Measurements from ENCODE around the gene FGR. TPM values are rescaled to one million over a fixed set of nuclear protein-coding genes. Genes with fewer than 3 reads are reported as not detected.
"Not testable (repeated sequence)": the region's sequence is repeated elsewhere in the genome, so short reads cannot be mapped to it uniquely, and the experiment has no call there.

FGR gene
- total RNA-seq, 2 donors from 2014 or later, result 1.2 TPM; not detected in 1

DNA sequence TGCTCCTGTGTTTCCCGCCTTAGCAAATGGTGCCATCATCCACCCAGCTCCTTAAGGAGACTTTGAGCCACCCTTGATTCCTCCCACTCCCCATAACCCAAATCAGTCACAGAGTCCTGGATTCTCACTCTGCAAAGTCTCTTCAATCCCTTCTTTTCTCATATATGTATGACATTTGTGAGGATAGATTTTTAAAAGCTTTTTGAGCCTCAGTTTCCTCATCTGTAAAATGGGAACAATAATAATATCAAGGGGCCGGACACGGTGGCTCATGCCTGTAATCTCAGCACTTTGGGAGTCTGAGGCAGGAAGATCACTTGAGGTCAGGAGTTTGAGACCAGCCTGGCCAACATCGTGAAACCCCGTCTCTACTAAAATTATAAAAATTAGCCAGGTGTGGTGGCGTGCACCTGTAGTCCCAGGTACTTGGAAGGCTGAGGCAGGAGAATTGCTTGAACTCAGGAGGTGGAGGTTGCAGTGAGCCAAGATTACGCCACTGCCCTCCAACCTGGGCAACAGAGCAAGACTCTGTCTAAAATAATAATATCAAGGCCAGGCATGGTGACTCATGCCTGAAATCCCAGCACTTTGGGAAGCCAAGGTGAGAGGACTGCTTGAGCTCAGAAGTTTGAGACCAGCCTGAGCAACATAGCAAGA, 15.1 kb downstream of the FGR start:
- not testable (repeated sequence) for H3K36me3 Mint-ChIP-seq (ENCODE audit: low read depth); H3K4me3 Mint-ChIP-seq; H3K9me3 Mint-ChIP-seq; ATAC-seq (replicated peaks); H3K27me3 Mint-ChIP-seq
- peaks cover 18% of the 10 kb centered on the region for H3K4me1 Mint-ChIP-seq
- H3K27ac Mint-ChIP-seq, result peak overlapping the region; percentile 70

DNA sequence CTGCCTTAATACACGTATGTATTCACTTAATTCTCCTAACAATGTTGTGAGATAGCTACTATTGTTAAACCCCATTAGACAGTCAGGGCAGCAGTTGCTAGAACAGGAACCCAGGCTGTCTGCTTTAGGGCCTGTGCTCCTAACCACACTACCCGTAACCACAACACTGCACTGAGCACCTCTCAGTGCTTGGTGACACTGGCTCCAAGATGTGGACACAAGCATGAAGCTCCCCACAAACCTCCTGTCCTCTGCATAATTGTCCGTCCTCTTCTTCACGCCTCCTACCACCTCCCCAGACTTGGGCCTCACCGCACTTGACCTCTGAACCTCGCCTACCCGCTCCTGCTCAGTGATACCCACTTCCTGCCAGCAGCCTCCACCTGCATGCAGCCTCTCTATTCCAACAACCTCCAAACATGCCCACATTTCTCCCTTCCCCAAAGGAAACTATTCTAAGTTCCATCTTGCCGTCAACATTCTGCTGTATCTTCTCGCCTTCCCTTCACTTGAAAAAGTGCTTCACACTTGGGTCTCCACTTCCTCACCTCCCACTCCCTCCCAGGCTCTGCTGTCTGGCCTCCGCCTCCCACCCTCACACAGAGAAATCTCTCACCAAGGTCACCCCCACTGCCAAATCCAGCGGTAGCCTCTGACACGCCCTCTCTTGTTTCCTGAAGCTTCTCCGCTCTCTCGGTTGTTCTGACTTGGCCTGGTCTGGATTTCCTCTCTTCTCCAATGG, 16.5 kb downstream of the FGR start:
- peak; percentile 89 for ATAC-seq (replicated peaks)
- Mint-ChIP-seq H3K4me3 (peak overlapping the region; percentile 50), H3K27me3 (no peaks in the 10 kb centered on the region), H3K9me3 (no peaks in the 10 kb centered on the region), H3K36me3 (ENCODE audit: low read depth) (no peaks in the 10 kb centered on the region), H3K27ac (peak overlapping the region; percentile 70), H3K4me1 (peaks cover 18% of the 10 kb centered on the region)

DNA sequence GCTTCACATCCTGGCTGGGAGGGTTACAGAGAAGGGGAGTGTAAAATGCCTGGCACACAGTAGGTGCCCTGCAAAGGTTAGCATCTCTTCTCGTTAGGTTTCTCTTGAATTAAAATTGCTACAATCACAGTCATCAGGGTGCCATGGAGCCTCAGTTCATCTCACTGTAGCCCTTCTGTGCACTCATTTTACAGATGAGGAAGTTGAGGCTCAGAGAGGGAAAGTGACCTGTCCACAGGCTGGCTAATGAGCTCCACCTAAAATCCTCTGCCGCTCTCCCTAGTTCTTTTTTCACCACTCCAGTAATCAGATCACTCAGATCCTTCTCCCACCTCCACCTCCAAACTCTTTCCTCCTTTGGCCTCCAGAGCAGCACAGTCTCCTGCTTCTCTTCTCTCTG, 17.6 kb downstream of the FGR start:
- Mint-ChIP-seq H3K9me3 (no peaks in the 10 kb centered on the region), H3K27ac (peak overlapping the region; percentile 70), H3K27me3 (no peaks in the 10 kb centered on the region), H3K36me3 (ENCODE audit: low read depth) (no peaks in the 10 kb centered on the region), H3K4me1 (peaks cover 18% of the 10 kb centered on the region), H3K4me3 (peak overlapping the region; percentile 50)
- no peak for ATAC-seq (replicated peaks)

DNA sequence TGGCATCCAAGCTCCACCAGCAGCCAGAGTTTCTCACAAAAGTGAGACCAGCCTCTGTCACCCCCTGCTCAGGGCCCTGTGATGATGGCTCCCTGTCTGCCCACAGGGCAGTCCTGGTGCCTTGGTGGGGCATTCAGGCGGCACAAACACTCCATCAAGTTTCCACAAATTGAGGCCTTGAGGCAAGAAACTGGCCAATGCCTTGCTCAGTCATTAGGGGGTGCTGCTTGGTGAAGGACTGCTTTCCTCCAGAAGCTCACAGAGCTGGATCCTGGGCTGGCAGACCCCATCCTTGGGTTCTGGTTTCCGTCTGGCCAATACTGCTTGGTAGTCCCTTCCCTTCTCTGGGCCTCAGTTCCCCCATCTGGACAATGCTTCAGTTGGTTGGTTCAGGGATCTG, 18.5 kb downstream of the FGR start:
- Mint-ChIP-seq H3K4me3 (no peak overlapping the region), H3K4me1 (peaks cover 18% of the 10 kb centered on the region), H3K27me3 (no peaks in the 10 kb centered on the region), H3K36me3 (ENCODE audit: low read depth) (no peaks in the 10 kb centered on the region), H3K9me3 (no peaks in the 10 kb centered on the region), H3K27ac (peak overlapping the region; percentile 53)
- no peak for ATAC-seq (replicated peaks)

DNA sequence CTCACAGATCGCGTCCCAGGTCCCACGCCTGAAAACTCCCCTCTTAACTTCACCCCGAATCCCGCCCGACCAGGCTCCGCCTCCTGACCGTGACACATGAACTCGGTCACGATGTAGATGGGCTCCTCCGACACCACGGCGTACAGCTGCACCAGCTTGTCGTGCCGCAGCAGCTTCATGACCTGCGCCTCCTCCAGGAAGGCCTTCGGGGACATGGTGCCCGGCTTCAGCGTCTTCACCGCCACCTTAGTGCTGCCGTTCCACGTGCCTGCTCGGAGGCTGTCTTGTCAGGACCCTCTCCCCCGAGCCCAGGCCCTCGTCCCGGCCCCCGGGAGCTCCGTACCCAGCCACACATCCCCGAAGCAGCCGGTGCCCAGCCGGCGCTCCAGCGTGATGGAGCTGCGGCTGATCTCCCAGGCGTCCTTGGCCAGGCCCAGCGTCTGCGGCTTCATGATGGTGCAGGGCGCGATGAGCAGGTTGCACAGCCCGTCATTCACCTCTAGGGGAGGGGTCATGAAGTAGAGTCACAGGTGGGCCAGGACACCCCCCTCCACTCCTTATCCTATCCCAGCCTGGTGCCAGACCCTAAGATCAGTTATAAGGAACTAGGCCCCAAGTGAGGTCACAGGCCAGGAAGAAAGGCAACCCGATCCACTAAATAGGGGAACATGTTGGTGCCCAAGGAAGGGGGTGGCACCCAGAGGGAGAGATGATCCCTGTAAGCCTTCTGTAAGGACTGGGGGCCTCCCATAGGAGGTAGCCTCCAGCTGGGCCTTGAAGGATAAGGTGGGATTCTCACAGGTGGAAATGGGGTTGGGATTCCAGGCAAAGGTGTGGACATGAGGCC, 19.4 kb downstream of the FGR start:
- Mint-ChIP-seq H3K27me3 (no peaks in the 10 kb centered on the region), H3K4me1 (peaks cover 18% of the 10 kb centered on the region), H3K36me3 (ENCODE audit: low read depth) (no peaks in the 10 kb centered on the region), H3K9me3 (no peaks in the 10 kb centered on the region), H3K4me3 (no peak overlapping the region), H3K27ac (peak overlapping the region; percentile 53)
- ATAC-seq (replicated peaks), result no peak

DNA sequence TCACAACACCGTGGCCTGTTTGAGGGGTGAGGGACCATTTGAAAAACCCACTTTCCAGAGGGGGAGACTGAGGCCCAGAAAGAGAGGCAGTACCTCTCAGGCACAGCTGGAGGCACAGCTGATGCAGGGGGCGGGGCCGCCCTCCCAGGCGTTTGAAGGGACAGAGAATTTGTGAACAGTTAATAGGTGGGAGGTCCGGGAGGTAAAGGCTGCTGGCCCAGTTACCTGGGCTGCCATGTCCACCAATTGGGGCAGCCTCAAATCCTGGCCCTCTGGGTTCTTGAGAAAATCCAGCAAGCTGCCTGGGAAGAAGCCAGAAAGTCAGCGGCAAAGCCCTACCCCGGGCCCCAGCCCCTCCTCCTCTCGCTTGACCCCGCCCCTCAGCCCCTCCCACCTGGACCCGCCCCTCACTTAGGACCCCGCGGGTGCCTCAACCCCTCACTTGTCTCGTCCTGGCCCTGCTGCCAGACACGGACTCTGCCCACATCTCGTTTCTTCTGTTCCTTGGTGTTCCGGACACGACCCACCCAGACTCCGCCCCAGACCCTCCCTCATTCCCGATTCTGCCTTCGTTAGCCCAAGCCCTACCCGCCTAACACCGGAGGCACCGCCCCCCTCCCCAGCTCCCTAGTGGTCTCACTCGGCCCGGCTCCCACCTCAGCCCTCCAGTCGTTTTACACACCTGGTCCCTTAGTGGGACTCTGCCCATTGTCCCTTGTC, 20.2 kb downstream of the FGR start:
- no peak for ATAC-seq (replicated peaks)
- H3K27ac Mint-ChIP-seq, result no peak overlapping the region
- H3K36me3 Mint-ChIP-seq (ENCODE audit: low read depth), result no peaks in the 10 kb centered on the region
- peaks cover 18% of the 10 kb centered on the region for H3K4me1 Mint-ChIP-seq
- no peak overlapping the region for H3K4me3 Mint-ChIP-seq
- H3K9me3 Mint-ChIP-seq, result no peaks in the 10 kb centered on the region
- H3K27me3 Mint-ChIP-seq, result no peaks in the 10 kb centered on the region

DNA sequence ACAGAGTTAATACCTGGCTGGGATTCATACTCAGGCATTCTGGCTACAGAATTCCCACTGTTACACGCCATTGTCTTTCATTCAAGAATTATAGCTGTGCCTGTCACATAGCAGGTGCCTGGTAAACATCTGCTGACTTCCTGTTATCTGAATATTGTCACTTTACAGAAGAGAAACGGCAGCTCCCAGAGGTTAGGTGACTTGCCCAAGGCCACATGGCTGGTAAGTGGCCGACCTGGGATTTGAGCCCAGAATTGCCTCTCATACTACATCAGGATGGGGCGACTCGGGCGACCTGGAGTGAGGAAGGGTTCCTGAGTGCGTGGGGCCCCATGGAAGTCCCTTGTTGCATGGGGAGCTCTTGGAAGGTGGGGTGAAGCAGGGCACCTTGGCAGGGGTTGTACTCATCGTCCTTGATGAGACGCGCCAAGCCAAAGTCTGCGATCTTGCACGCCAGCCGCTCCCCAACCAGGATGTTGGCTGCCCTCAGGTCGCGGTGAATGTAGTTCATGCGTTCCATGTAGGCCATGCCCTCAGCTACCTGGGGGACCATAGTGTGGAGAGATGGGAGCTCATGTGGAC, 20.9 kb downstream of the FGR start:
- Mint-ChIP-seq H3K27ac (no peak overlapping the region), H3K4me3 (no peak overlapping the region), H3K4me1 (peaks cover 18% of the 10 kb centered on the region), H3K36me3 (ENCODE audit: low read depth) (no peaks in the 10 kb centered on the region), H3K27me3 (no peaks in the 10 kb centered on the region), H3K9me3 (no peaks in the 10 kb centered on the region)
- ATAC-seq (replicated peaks), result no peak

DNA sequence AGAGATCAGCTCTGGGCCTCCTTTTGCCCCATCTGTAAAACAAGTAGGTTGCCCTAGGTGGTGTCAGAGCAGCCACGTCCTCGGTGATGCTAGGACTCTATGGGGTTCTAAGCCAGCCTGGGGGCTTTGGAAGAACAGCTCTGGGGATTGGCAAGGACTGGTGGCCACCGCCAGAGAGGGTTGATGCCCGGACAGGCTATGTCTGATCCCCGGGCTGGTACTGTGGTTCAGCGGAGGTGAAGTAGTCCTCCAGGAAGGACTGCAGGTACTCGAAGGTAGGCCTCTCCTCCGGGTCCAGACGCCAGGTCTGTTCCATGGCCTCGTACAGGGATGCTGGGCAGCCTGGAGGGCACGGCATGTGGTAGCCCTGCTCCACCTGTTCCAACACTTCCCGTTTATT, 22.3 kb downstream of the FGR start:
- H3K36me3 Mint-ChIP-seq (ENCODE audit: low read depth), result no peaks in the 10 kb centered on the region
- peaks cover 7% of the 10 kb centered on the region for H3K4me1 Mint-ChIP-seq
- no peak overlapping the region for H3K4me3 Mint-ChIP-seq
- no peaks in the 10 kb centered on the region for H3K27me3 Mint-ChIP-seq
- no peak for ATAC-seq (replicated peaks)
- H3K27ac Mint-ChIP-seq, result peak overlapping the region; percentile 68
- H3K9me3 Mint-ChIP-seq, result no peaks in the 10 kb centered on the region

DNA sequence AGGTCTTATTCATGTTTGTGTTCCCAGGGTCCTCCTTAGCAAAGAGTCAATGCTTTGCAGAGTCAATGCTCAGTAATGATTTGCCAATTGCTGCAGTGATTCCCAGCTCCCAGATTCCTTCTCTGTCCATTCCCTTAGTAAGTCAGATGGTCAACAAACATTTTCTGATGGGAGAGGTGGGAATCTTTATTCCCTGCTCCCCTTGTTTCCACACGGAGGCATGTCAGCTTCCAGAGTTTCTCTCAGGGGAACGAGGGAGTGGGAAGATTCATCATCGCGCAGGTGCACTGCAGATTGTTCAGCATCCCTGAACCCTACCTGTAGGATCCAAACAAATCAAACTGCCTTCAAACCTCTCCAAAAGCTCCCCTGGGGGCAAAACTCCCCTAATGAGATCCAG, 23.5 kb downstream of the FGR start:
- H3K36me3 Mint-ChIP-seq (ENCODE audit: low read depth), result no peaks in the 10 kb centered on the region
- no peaks in the 10 kb centered on the region for H3K27me3 Mint-ChIP-seq
- peaks cover 4% of the 10 kb centered on the region for H3K4me1 Mint-ChIP-seq
- H3K4me3 Mint-ChIP-seq, result no peak overlapping the region
- no peaks in the 10 kb centered on the region for H3K9me3 Mint-ChIP-seq
- ATAC-seq (replicated peaks), result no peak
- H3K27ac Mint-ChIP-seq, result no peak overlapping the region

DNA sequence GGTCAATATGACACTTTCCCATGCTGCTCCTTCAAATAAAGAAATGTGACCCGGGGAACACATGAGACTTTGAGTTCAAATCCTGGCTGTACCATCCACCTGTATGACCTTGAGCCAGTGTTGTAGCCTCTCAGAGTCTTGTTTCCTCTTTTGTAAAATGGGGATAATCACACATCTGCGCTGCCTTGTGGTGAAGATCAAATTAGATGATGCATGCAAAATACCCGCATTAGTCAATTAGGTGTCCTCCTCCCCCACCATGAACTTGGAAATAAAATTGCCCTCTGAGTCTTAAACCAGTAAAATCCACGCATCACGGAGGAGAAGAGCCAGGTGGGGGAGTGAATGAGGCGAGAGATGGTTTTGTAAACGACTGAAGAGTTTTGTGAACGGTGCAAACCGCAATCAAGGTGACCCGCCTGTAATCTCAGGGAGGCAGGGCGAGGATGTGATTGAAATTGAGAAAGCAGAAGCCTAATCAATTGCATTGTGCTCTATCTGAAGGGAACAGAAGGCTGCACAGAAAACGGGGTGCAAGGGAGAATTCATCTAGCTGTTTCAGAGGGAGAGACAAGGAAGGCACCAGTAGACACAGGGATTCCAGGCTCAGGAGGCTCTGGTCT, 25.3 kb downstream of the FGR start:
- no peaks in the 10 kb centered on the region for H3K9me3 Mint-ChIP-seq
- peak; percentile 18 for ATAC-seq (replicated peaks)
- no peak overlapping the region for H3K27ac Mint-ChIP-seq
- H3K4me3 Mint-ChIP-seq, result no peak overlapping the region
- peaks cover 6% of the 10 kb centered on the region for H3K4me1 Mint-ChIP-seq
- no peaks in the 10 kb centered on the region for H3K27me3 Mint-ChIP-seq
- H3K36me3 Mint-ChIP-seq (ENCODE audit: low read depth), result no peaks in the 10 kb centered on the region

DNA sequence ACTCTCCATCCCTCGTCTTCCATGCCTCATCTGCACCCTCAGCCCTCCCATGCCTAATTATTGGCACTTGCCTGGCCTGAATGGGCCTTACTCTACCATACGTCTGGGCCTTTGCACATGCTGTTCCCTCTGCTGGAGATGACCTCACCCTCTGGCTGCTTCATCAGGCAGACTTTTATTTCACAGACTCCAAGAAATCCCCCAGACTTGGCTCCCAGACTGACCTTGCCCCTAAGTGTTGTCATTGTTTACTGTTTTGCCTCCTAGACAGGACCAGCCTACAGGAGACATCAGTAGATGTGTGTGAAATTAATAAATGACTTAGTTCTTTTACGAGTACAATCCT, 25.8 kb downstream of the FGR start:
- H3K4me1 Mint-ChIP-seq, result peaks cover 6% of the 10 kb centered on the region
- no peaks in the 10 kb centered on the region for H3K9me3 Mint-ChIP-seq
- no peaks in the 10 kb centered on the region for H3K27me3 Mint-ChIP-seq
- no peak overlapping the region for H3K4me3 Mint-ChIP-seq
- H3K36me3 Mint-ChIP-seq (ENCODE audit: low read depth), result no peaks in the 10 kb centered on the region
- H3K27ac Mint-ChIP-seq, result no peak overlapping the region
- ATAC-seq (replicated peaks), result peak; percentile 18

DNA sequence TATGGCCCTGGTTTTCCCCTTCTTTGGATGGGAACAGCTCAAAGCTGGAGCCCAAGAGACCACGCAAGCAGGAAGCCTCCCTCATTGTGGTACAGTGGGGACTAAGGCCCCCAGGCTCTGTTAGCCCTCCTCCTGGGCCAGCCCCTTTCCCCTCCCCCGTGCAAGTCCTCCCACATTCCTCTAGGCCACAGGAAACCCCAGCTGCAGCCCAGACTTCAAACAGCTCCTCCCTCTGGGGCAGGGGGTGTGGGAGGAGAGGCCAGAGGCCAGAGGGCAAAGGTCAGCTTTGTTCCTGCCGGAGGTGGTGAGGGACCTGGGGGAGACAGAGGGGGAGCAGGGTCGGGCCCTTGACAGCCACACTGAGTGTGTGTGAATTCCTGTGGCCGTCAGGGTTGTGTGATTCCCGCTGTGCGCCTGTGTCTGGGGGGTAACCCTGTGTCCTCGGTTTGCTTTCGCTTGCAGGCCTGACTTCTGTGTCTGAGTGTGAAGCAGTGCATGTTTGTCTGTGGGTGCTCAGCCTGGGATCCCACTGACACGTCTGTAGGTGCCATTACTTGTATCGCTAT, 27.7 kb downstream of the FGR start:
- no peak overlapping the region for H3K4me3 Mint-ChIP-seq
- H3K36me3 Mint-ChIP-seq (ENCODE audit: low read depth), result no peaks in the 10 kb centered on the region
- H3K9me3 Mint-ChIP-seq, result no peaks in the 10 kb centered on the region
- peaks cover 6% of the 10 kb centered on the region for H3K4me1 Mint-ChIP-seq
- H3K27me3 Mint-ChIP-seq, result no peaks in the 10 kb centered on the region
- no peak overlapping the region for H3K27ac Mint-ChIP-seq
- no peak for ATAC-seq (replicated peaks)

DNA sequence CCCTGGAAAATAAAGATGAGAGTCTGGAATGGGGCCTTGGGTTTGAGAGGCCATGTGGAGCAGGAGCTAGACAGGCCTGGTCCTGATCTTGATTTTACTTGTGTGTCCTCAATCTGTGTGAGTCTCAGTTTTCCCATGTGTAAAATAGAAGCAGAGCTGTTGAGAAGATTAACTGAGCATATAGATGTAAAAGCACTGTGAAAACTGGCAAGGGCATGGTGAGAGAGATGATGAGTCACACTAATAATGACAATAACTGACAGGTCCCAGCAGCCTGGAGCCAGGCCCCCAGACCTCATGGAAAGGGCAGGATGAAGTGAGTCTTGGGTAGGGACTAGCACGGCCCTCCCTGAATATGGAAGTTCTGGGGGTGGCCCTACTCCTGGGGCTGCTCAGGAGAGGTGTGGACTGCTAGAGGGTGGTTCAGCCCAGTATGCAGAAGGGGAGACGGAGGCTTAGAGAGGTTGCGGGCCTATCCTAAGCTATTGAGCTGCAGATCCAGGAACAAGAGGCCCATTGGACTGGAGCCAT, 28.2 kb downstream of the FGR start:
- peaks cover 6% of the 10 kb centered on the region for H3K4me1 Mint-ChIP-seq
- H3K36me3 Mint-ChIP-seq (ENCODE audit: low read depth), result no peaks in the 10 kb centered on the region
- no peaks in the 10 kb centered on the region for H3K27me3 Mint-ChIP-seq
- H3K4me3 Mint-ChIP-seq, result no peak overlapping the region
- ATAC-seq (replicated peaks), result no peak
- no peaks in the 10 kb centered on the region for H3K9me3 Mint-ChIP-seq
- peak overlapping the region; percentile 67 for H3K27ac Mint-ChIP-seq

Data from activated T-helper 17 cell treated with anti-CD3 and anti-CD28 coated beads, Interleukin-2, amount 50 U/mL, for 72 hours (primary cell).